Glomerular visceral epithelial cell (primary cell): ENCODE measurements around the gene PPP1R10.

Experiments used
- DNase-seq: peaks from one replicate; pipeline ENCODE4 v3.0.0-alpha.2; 2016; ENCODE audit errors: extremely low spot score

The PPP1R10 gene

GRCh38 chr6:30598912-30599624 lies 18.0 kb downstream of the PPP1R10 start:
- DNase-seq: no peak

- DNase-seq: peak; percentile 77
Observed at GRCh38 chr6:30597315-30598144, 19.5 kb downstream of the PPP1R10 start.

GRCh38 chr6:30592287-30592686 lies 24.8 kb downstream of the PPP1R10 start:
- no peak for DNase-seq

- DNase-seq: no peak
Observed at GRCh38 chr6:30591008-30591407, 26.0 kb downstream of the PPP1R10 start.

GRCh38 chr6:30590509-30590908 lies 26.5 kb downstream of the PPP1R10 start:
- DNase-seq: no peak

GRCh38 chr6:30589754-30590358 lies 27.2 kb downstream of the PPP1R10 start:
- no peak for DNase-seq

- DNase-seq: no peak
Observed at GRCh38 chr6:30583921-30584320, 33.1 kb downstream of the PPP1R10 start.

- DNase-seq: no peak
Observed at GRCh38 chr6:30578051-30578450, 39.0 kb downstream of the PPP1R10 start.

- no peak for DNase-seq
Observed at GRCh38 chr6:30573113-30573512, 43.9 kb downstream of the PPP1R10 start.

- DNase-seq: no peak
Observed at GRCh38 chr6:30572148-30572547, 44.9 kb downstream of the PPP1R10 start.

- no peak for DNase-seq
Observed at GRCh38 chr6:30571762-30572082, 45.3 kb downstream of the PPP1R10 start.

- DNase-seq: peak; percentile 97
Observed at GRCh38 chr6:30571075-30571761, 45.8 kb downstream of the PPP1R10 start, which contains the start of gene ABCF1. ABCF1 (plus strand) TSS chr6:30571442; CDS start chr6:30571488, 46 bp downstream.

GRCh38 chr6:30570740-30571074 lies 46.3 kb downstream of the PPP1R10 start:
- DNase-seq: no peak

- DNase-seq: no peak
Observed at GRCh38 chr6:30570263-30570662, 46.8 kb downstream of the PPP1R10 start.

GRCh38 chr6:30568245-30568644 lies 48.8 kb downstream of the PPP1R10 start:
- no peak for DNase-seq

- no peak for DNase-seq
Observed at GRCh38 chr6:30565772-30566171, 51.3 kb downstream of the PPP1R10 start.

- DNase-seq: no peak
Observed at GRCh38 chr6:30564114-30564513, 52.9 kb downstream of the PPP1R10 start.

- DNase-seq: no peak
Observed at GRCh38 chr6:30562470-30563425, 54.3 kb downstream of the PPP1R10 start.

- DNase-seq: no peak
Observed at GRCh38 chr6:30560930-30561329, 56.1 kb downstream of the PPP1R10 start.

GRCh38 chr6:30557683-30557981 lies 59.4 kb downstream of the PPP1R10 start:
- no peak for DNase-seq
